GM18909 (cell line): ENCODE measurements around the gene CACNB4.
A peak's percentile ranks its signal among the peaks of the same experiment; 100 is the strongest.
"Not testable (repeated sequence)": the region's sequence is repeated elsewhere in the genome, so short reads cannot be mapped to it uniquely, and the experiment has no call there.

ENCODE experiments used
- ATAC-seq: cut with Tn5 transposase; IDR thresholded peaks from one replicate; pipeline ENCODE4 v1.9.1; 2021; ENCODE audit warnings: mild to moderate bottlenecking; ENCODE audit not compliant: unreplicated experiment, poor library complexity

CACNB4 gene

DNA sequence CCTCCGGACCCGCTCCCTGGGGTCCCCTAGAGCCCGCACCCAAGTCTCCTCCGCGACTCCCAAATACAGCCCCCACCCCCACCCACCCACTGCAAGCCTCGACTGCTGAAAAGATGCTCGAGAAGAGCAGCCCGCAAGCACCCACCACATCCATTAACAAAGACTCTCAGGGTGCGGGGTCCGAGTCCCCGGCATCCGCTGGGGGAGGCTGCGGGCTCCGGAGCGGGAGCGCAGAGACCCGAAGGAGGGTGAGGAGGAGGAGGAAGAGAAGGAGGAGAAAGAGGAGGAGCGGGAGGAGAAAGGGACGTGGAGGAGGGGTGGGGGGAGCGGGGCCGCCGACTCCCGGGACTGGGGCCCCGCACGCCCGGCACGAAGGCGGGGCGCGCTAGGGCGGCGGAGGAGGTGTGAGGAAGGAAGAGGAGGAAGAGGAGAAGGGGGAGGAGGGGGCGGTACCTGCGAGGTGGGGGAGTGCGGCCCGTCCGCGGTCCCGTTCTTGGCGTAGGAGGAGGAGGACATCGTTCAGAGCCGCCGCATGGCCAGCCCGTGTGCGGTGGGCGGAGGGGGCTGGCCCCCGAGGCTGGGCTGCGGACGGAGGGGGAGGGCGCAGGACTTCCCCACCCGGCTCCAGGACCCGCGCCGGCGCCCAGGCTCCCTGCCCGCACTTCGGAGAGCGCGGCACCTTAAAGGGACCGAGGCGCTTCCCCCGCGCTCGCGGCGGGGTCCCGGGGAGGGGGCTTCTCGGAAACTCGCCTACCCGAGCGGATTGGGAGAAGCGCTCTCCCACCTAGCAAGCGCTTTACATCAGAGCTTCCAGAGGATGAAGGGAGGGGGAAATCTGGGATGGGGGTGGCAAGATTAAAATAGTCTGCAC lies at the start of gene CACNB4:
CACNB4 (minus strand) TSS at position 549 of the 871 bp plus-strand sequence.
- peak; percentile 37 for ATAC-seq

DNA sequence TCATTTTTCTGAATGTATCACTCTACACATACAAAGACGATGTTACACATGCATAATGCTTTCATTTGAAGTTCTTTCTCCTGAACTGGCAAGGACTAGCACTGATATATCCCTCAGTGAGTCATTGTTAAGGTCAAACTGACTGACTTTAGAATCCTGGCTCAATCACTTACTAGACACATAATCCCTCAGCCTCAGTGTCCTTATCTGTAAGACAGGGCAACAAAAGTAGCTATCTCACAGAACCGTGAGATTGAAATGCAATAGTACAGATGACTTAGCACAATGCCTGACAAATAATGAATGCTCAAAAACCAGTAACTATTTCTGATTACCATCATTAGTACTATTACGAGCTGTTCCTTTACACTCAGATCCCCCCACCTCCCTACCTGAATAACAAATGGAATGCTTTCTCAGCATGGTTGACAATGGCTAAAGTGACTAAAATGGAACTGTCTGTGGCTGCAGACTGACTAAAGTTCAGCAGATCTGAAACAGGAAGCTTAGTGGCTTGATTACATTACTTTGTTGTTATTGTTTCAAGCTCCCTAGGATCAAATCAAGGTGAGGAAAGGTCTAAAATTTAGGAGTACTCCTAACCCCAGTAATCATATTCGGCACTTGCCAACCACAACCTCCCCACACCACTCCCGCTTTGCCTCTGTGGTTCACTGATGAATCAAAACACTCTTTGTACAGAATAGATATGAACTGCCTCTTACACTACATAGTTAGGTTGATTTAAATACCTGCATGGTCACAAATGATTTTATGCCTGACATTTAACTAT lies 35.8 kb upstream of the CACNB4 start:
- peak; percentile 84 for ATAC-seq

- no peak for ATAC-seq
Observed at GRCh38 chr2:152132306-152132705, 33.5 kb upstream of the CACNB4 start.

GRCh38 chr2:152127628-152128027 lies 28.8 kb upstream of the CACNB4 start:
- no peak for ATAC-seq

- no peak for ATAC-seq
Observed at GRCh38 chr2:152126664-152127063, 27.8 kb upstream of the CACNB4 start.

GRCh38 chr2:152122161-152122560 lies 23.3 kb upstream of the CACNB4 start:
- no peak for ATAC-seq

DNA sequence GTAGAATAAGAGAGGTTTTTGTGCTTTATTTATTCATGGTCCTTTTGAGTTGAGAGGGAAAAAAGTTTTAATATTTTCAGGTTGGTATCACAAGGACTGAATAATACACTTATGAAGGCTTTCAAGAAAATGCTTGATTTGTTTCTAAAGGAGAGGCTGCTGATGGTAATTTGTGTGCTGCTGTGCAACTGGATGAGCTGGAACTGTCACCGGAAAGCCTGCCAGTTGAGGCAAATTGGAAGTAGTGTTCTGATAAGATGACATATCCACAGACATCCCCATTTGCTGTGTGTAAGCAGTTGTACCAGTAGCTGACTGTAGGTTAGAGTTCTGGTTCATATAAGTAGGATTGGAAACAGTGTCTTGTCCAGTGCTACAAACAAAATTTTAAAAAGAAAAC lies 21.6 kb upstream of the CACNB4 start:
- ATAC-seq: no peak

DNA sequence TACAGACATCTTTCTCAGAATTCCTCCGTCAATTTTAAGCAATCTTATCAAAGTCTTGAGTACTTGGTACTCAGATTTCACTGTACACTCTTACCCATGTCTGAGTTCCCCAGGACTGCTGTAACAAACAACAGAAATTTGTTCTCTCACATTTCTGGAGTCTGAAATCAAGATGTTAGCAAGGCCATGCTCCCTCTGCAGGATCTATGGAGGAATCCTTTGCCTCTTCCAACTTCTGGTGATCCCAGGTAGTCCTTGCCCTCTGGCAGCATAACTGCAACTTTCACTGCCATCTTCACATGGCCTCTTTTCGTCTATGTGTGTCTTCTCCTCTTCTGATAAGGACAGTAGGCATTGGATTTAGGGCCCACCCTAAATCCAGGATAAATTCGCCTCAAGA lies 17.1 kb upstream of the CACNB4 start:
- ATAC-seq: no peak

GRCh38 chr2:152114366-152114765 lies 15.5 kb upstream of the CACNB4 start:
- ATAC-seq: no peak

DNA sequence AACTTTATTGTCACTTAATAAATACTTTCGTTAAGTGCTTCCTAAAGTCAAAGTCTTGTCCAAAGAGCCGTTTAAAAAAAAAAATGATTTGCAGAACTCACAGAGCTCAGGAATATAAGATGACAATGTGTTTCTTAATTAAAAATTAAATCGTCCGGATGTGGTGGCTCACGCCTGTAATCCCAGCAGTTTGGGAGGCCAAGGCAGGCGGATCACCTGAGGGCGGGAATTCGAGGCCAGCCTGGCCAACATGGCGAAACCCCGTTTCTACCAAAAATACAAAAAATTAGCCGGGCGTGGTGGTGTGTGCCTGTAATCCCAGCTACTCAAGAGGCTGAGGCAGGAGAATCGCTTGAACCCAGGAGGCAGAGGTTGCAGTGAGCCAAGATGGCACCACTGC lies 8.3 kb upstream of the CACNB4 start:
- not testable (repeated sequence) for ATAC-seq

DNA sequence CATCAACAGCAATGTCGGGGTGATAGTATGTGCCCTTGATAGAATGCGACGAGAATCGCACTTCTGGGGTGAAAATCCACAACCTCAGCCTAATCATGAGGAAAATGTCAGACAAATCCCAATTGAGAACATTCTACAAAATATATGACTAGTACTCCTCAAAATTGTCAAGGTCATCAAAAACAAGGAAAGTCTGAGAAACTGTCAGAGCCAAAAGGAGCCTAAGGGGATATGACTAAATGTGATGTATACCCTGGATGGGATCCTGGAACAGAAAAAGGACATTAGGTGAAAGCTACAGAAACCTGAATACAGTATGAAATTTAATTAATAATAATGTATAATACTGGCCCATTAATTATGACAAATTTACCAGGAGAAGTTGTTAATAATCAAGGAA lies 7.6 kb upstream of the CACNB4 start:
- no peak for ATAC-seq

DNA sequence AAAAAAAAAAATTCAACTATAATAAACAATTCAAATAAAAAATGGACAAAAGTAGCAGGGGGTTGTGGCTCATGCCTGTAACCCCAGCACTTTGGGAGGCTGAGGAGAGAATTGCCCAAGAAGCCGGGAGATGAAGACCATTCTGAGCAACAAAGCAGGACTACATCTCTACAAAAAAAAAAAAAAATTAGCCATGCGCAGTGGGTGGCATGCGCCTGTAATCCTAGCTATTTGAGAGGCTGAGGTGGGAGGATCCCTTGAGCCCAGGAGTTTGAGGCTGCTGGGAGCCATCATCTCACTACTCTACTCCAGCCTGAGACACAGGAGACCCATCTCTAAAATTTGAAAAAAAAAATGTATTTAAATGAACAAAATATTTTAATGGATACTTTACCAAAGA lies 4.4 kb upstream of the CACNB4 start:
- ATAC-seq: no peak

DNA sequence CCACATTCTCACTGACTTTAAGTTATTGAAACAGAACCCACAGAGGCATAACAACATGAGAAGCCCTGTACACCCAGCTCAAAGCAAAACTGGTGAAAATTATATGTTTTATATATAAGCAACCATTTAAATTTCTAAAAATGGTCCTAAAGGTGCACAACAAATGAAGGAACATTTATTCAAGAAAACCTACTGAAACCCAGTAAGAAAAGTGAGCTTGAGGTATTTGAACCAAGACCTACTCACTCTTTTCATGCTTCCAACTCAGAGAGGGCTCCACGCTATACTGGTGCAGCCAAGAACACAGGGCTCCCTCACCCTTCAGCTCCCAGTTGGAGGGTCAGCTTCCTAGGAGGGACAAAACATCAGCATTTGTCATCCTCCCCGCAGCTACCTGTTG lies 2.1 kb upstream of the CACNB4 start:
- ATAC-seq: no peak

DNA sequence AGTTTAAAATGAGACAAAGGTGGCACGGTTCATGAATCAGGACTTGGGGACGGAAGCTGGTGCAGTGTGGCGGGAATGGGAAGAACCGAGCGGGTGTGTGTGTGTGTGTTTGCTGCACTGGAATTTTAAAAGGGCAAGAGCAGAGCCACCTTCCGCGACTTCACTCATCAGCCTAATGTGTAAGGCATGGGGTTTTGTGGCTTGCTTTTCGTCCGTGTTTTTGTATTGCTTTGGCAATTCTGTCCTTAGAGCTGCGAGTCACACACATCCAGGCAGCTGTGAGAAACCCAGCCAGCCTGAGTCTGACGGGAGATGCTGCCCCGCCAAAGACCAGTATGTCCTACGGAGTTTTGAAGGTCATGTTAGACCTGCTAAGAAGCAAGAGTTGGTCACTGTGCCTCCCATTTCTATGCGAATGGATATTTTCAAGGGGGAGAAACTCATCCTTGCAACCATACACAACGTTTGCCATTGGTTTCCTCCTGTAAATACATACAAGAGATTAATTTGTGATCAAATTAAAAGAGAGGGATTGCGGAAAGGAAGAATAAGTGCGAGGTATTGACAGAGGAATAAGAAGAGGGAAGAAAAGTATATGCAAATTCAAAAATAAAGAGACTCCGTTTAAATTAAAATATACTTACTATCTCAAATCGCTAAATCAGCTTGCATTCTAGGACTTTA lies 665 bp upstream of the CACNB4 start:
- no peak for ATAC-seq

DNA sequence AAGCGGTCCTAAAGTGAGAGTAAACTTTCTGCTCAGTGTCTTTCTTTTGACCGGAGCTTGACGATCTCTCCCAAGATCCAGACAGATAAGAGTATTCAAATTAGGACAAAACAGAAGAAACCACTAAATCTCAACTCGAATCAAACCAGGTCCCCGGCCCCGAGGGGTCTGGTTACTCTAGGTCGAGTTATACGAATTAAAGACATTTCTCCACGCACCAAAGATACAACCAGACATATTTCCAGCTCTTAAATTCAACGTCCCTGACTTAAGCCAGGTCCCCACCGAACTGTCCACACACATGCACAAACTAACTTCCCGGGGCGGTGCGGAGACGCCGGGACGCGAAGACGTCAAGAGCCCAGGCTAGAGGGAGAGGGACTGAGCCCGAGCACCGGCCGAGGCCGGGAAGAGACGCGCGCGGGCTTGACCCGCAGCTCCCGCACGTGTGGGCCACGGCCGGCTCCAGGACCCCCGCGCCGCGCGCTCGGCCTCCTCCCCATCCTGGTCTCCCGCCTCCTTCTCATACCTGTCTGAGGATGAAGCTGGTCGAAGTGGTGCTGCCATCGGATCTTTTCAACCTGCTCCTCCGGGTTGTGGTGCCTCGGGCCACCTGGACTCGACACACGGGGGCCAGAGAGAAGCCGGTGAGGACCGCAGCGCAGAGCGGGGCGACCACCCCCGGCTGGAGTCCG lies 896 bp downstream of the CACNB4 start:
- peak; percentile 46 for ATAC-seq

- ATAC-seq: peak; percentile 23
Observed at GRCh38 chr2:152097290-152097800, 1.5 kb downstream of the CACNB4 start.

DNA sequence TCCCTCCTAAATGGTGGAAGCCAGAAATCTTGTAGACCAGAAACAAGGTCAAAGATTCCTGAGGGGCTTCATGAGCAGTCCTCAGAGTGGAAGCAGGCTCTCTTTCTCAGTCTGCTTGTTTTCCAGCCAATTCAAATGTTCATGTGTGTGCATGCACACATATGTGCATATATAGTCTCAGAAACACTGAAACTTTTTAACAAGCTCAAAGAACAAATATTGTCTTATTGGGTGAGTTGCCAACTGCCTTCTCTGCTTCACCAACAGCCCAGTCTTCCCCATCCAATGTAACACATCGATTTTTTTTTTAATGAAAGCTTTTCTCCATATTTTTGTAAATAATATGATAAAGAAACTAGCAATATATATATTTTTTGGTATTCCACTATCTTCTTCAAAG lies 3.7 kb downstream of the CACNB4 start:
- ATAC-seq: no peak

DNA sequence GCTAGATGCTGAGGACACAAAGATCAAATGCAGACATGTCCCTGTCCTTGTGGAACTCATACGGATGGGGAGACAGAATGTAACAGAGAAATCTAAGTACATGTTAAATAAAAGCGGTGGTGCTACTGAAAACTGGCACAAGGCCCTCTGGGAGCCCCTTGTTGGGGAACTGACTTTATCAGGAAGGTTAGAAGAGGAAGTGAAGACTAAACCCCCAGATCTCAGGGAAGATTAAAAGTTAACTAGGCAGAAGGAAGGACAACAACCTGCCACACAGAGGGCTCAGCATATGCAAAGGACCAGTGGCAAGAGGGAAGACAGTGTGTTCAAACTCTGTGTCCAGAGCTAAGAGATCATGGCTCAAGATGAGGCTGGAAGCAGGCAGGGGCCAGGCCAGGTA lies 4.8 kb downstream of the CACNB4 start:
- ATAC-seq: no peak

- no peak for ATAC-seq
Observed at GRCh38 chr2:152093464-152093863, 5.4 kb downstream of the CACNB4 start.

GRCh38 chr2:152092095-152092494 lies 6.7 kb downstream of the CACNB4 start:
- ATAC-seq: no peak
